Liver (tissue), 9 donors: ENCODE data around the gene NME4. TPM values are rescaled to one million over a fixed set of nuclear protein-coding genes. Genes with fewer than 3 reads are reported as not detected.

Experiments
- DNase-seq: peaks from one replicate; pipeline ENCODE4 v3.0.0-alpha.2; 2017; ENCODE audit warnings: low spot score
- H3K27ac ChIP-seq, 2 donors: one replicate each; pipeline ENCODE4 v1.7.0; 2013; ENCODE audit warnings: inconsistent platforms in 2 of 2, low read length in 2 of 2, control low read depth in 1 of 2, low read depth in 1 of 2, mild to moderate bottlenecking in 1 of 2
- H3K27me3 ChIP-seq, 4 donors: one replicate each; pipeline versions ENCODE4 v1.6.1 to v1.7.0; 2013; ENCODE audit warnings: low read length in 3 of 4, inconsistent platforms in 1 of 4, mild to moderate bottlenecking in 1 of 4, moderate library complexity in 1 of 4; ENCODE audit not compliant: control insufficient read depth in 4 of 4, insufficient read depth in 4 of 4
- H3K36me3 ChIP-seq, 4 donors: one replicate each; pipeline versions ENCODE4 v1.6.1 to v1.7.0; 2013; ENCODE audit warnings: low read length in 3 of 4, mild to moderate bottlenecking in 3 of 4, low read depth in 1 of 4, moderate library complexity in 1 of 4; ENCODE audit not compliant: control insufficient read depth in 4 of 4, insufficient read depth in 3 of 4
- H3K4me1 ChIP-seq, 4 donors: one replicate each; pipeline versions ENCODE4 v1.6.1 to v1.7.0; 2013; ENCODE audit warnings: low read length in 3 of 4, mild to moderate bottlenecking in 3 of 4, moderate library complexity in 1 of 4; ENCODE audit not compliant: control insufficient read depth in 4 of 4, insufficient read depth in 4 of 4
- H3K4me3 ChIP-seq, 3 donors: one replicate each; pipeline versions ENCODE4 v1.6.1 to v1.7.0; 2013; ENCODE audit warnings: low read length in 3 of 3, control low read depth in 1 of 3, low read depth in 1 of 3, mild to moderate bottlenecking in 1 of 3
- H3K9ac ChIP-seq, 2 donors: one replicate each; pipeline ENCODE4 v1.7.0; 2013; ENCODE audit warnings: low read length in 2 of 2, mild to moderate bottlenecking in 2 of 2, moderate library complexity in 2 of 2, control low read depth in 1 of 2, low read depth in 1 of 2
- H3K9me3 ChIP-seq, 4 donors: one replicate each; pipeline versions ENCODE4 v1.6.1 to v1.7.0; 2013; ENCODE audit warnings: low read length in 3 of 4; ENCODE audit not compliant: control insufficient read depth in 4 of 4
- ATF3 ChIP-seq: IDR thresholded peaks from 2 replicates; pipeline ENCODE4 v1.6.1; 2016; ENCODE audit warnings: antibody characterized with exemption
- CTCF ChIP-seq: fragments of 150-350 bp; IDR thresholded peaks from 2 replicates; pipeline ENCODE4 v1.5.1; 2017; ENCODE audit warnings: improper control_type of control experiment, low read depth, low read length; ENCODE audit not compliant: missing input control
- EGR1 ChIP-seq, 2 donors: IDR thresholded peaks; 2 replicates each; pipeline ENCODE4 v1.6.1; 2016 to 2018; ENCODE audit warnings: antibody characterized with exemption in 2 of 2, low read depth in 2 of 2
- FOXA1 ChIP-seq: IDR thresholded peaks from 2 replicates; pipeline ENCODE4 v1.6.1; 2016; ENCODE audit warnings: antibody characterized with exemption
- FOXA2 ChIP-seq: IDR thresholded peaks from 2 replicates; pipeline ENCODE4 v1.6.1; 2016; ENCODE audit warnings: antibody characterized with exemption
- GABPA ChIP-seq, 2 donors: IDR thresholded peaks in 1 of 2; conservative IDR thresholded peaks in 1 of 2; 2 replicates each; pipeline ENCODE4 v1.6.1; 2016; ENCODE audit warnings: antibody characterized with exemption in 2 of 2, mild to moderate bottlenecking in 1 of 2, moderate library complexity in 1 of 2
- HNF4A ChIP-seq, 2 donors: conservative IDR thresholded peaks; 2 replicates each; pipeline ENCODE4 v1.6.1; 2016; ENCODE audit warnings: antibody characterized with exemption in 2 of 2, mild to moderate bottlenecking in 2 of 2
- HNF4G ChIP-seq: IDR thresholded peaks from 2 replicates; pipeline ENCODE4 v1.6.1; 2016; ENCODE audit warnings: antibody characterized with exemption
- JUND ChIP-seq, 2 donors: IDR thresholded peaks; 2 replicates each; pipeline ENCODE4 v1.6.1; 2016; ENCODE audit warnings: antibody characterized with exemption in 2 of 2
- MAX ChIP-seq: IDR thresholded peaks from 2 replicates; pipeline ENCODE4 v1.6.1; 2016; ENCODE audit warnings: antibody characterized with exemption
- NR2F2 ChIP-seq: IDR thresholded peaks from 2 replicates; pipeline ENCODE4 v1.6.1; 2016; ENCODE audit warnings: antibody characterized with exemption
- RAD21 ChIP-seq, 2 donors: IDR thresholded peaks; 2 replicates each; pipeline ENCODE4 v1.6.1; 2016; ENCODE audit warnings: antibody characterized with exemption in 2 of 2, mild to moderate bottlenecking in 2 of 2
- RXRA ChIP-seq, 2 donors: IDR thresholded peaks; 2 replicates each; pipeline ENCODE4 v1.6.1; 2017 to 2018; ENCODE audit warnings: antibody characterized with exemption in 2 of 2, mild to moderate bottlenecking in 1 of 2
- SP1 ChIP-seq: IDR thresholded peaks from 2 replicates; pipeline ENCODE4 v1.6.1; 2018; ENCODE audit warnings: antibody characterized with exemption, mild to moderate bottlenecking
- TAF1 ChIP-seq: conservative IDR thresholded peaks from 2 replicates; pipeline ENCODE4 v1.6.1; 2016; ENCODE audit warnings: antibody characterized with exemption, mild to moderate bottlenecking
- YY1 ChIP-seq: IDR thresholded peaks from 2 replicates; pipeline ENCODE4 v1.6.1; 2016; ENCODE audit warnings: antibody characterized with exemption, mild to moderate bottlenecking
- WGBS: extraction: QIAGEN DNeasy Blood & Tissue Kit; methylation state at CpG from one replicate; pipeline ENCODE4 v1.1.7; 2013; 5-methylcytosine and 5-hydroxymethylcytosine counted together
- polyA plus RNA-seq, 2 donors: library from polyadenylated mRNA; stranded (reverse) in 1 of 2; unstranded in 1 of 2; fragments of 200-250 nt in 1 of 2; fragments of >200 nt in 1 of 2; fragmentation: Nextera tagmentation in 1 of 2; extraction: Ambion mirVana in 1 of 2; gene quantifications; one replicate each; pipeline versions ENCODE4 v1.2.1 to v1.2.3, GENCODE V29; 2013 to 2015
- total RNA-seq, 2 donors: library from RNA; depleted of rRNA; stranded (reverse); fragments of >200 nt; gene quantifications; one replicate each; pipeline ENCODE4 v1.2.3, GENCODE V29; 2014
- TF ChIP-seq, protein P1 (sequence below): IDR thresholded peaks from 2 replicates; pipeline ENCODE4 v1.6.1; 2016; ENCODE audit warnings: antibody characterized with exemption, mild to moderate bottlenecking
- TF ChIP-seq, protein P2 (sequence below): IDR thresholded peaks from 2 replicates; pipeline ENCODE4 v1.6.1; 2016; ENCODE audit warnings: antibody characterized with exemption
- donor health status: healthy.
- donor health status: healthy.
- donor health status: healthy.
- donor health status: healthy.
- donor health status: healthy.

NME4 gene
- total and polyA plus RNA-seq, 4 donors: 39.2 to 118 (median 83.9) TPM

DNA sequence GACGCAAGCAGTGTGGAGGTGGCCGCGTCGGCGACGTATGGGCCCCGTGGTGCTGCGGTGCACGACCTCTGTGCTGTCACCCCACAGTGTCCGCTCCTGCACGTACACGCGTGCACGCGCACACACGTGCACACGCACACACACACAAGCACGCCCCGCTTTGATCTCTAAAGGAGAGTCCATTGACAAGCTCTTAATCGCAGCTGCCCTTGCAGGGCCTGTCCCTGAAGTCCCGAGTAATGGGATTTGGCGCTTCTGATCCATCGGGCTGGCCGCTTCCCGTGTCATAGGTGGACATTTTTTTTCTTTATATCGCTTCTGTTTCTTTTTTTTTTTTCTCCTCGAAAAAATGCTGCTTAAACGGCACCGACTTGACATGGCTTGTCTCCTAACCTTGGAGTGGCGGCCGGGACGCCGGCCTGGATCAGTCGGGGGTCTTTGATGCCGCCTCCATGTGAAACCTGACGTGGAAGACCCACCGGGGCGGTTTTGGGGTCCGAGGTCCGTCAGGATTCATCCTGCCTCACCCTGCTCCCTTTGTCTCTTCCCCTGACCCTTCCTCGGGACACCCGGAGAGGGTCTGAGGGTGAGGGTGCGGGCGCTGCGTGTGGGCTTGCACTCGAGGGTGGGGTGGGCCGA, 36.2 kb upstream of the NME4 start:
- Histone ChIP-seq H3K27ac (no peak overlapping the region), H3K27me3 (no peaks in the 10 kb centered on the region), H3K4me1 (peaks cover 0 to 3% (median 2%) of the 10 kb centered on the region in 4 donors), H3K4me3 (no peak overlapping the region), H3K9ac (no peak overlapping the region), H3K36me3 (no peaks in the 10 kb centered on the region), H3K9me3 (no peaks in the 10 kb centered on the region)
- DNase-seq: no peak
- 93% methylated on average over 47 of the region's 47 CpGs for WGBS
- TF ChIP-seq JUND (IDR thresholded peaks at IDR 0.05): no peak
- TF ChIP-seq, protein P1, sequence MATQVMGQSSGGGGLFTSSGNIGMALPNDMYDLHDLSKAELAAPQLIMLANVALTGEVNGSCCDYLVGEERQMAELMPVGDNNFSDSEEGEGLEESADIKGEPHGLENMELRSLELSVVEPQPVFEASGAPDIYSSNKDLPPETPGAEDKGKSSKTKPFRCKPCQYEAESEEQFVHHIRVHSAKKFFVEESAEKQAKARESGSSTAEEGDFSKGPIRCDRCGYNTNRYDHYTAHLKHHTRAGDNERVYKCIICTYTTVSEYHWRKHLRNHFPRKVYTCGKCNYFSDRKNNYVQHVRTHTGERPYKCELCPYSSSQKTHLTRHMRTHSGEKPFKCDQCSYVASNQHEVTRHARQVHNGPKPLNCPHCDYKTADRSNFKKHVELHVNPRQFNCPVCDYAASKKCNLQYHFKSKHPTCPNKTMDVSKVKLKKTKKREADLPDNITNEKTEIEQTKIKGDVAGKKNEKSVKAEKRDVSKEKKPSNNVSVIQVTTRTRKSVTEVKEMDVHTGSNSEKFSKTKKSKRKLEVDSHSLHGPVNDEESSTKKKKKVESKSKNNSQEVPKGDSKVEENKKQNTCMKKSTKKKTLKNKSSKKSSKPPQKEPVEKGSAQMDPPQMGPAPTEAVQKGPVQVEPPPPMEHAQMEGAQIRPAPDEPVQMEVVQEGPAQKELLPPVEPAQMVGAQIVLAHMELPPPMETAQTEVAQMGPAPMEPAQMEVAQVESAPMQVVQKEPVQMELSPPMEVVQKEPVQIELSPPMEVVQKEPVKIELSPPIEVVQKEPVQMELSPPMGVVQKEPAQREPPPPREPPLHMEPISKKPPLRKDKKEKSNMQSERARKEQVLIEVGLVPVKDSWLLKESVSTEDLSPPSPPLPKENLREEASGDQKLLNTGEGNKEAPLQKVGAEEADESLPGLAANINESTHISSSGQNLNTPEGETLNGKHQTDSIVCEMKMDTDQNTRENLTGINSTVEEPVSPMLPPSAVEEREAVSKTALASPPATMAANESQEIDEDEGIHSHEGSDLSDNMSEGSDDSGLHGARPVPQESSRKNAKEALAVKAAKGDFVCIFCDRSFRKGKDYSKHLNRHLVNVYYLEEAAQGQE: no peak
- no peak for TF ChIP-seq EGR1 (IDR thresholded peaks at IDR 0.05; ENCODE audit: low read depth in 2 of 2)
- no peak for TF ChIP-seq RXRA (IDR thresholded peaks at IDR 0.05)
- no peak for TF ChIP-seq SP1
- no peak for TF ChIP-seq CTCF
- no peak for TF ChIP-seq ATF3
- no peak for TF ChIP-seq YY1
- TF ChIP-seq, protein P2, sequence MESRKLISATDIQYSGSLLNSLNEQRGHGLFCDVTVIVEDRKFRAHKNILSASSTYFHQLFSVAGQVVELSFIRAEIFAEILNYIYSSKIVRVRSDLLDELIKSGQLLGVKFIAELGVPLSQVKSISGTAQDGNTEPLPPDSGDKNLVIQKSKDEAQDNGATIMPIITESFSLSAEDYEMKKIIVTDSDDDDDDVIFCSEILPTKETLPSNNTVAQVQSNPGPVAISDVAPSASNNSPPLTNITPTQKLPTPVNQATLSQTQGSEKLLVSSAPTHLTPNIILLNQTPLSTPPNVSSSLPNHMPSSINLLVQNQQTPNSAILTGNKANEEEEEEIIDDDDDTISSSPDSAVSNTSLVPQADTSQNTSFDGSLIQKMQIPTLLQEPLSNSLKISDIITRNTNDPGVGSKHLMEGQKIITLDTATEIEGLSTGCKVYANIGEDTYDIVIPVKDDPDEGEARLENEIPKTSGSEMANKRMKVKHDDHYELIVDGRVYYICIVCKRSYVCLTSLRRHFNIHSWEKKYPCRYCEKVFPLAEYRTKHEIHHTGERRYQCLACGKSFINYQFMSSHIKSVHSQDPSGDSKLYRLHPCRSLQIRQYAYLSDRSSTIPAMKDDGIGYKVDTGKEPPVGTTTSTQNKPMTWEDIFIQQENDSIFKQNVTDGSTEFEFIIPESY: no peak
- no peak for TF ChIP-seq HNF4G
- no peak for TF ChIP-seq HNF4A (conservative IDR thresholded peaks at IDR 0.05)
- no peak for TF ChIP-seq FOXA1
- no peak for TF ChIP-seq TAF1
- TF ChIP-seq RAD21 (IDR thresholded peaks at IDR 0.05): no peak
- TF ChIP-seq FOXA2: no peak
- no peak for TF ChIP-seq GABPA (IDR thresholded peaks at IDR 0.05 in 1 of 2, conservative IDR thresholded peaks at IDR 0.05 in 1 of 2)
- TF ChIP-seq MAX: no peak
- TF ChIP-seq NR2F2: no peak
